ENCODE results near the gene NEK7.
"Not testable (repeated sequence)": the region's sequence is repeated elsewhere in the genome, so short reads cannot be mapped to it uniquely, and the experiment has no call there.

NEK7 gene

DNA sequence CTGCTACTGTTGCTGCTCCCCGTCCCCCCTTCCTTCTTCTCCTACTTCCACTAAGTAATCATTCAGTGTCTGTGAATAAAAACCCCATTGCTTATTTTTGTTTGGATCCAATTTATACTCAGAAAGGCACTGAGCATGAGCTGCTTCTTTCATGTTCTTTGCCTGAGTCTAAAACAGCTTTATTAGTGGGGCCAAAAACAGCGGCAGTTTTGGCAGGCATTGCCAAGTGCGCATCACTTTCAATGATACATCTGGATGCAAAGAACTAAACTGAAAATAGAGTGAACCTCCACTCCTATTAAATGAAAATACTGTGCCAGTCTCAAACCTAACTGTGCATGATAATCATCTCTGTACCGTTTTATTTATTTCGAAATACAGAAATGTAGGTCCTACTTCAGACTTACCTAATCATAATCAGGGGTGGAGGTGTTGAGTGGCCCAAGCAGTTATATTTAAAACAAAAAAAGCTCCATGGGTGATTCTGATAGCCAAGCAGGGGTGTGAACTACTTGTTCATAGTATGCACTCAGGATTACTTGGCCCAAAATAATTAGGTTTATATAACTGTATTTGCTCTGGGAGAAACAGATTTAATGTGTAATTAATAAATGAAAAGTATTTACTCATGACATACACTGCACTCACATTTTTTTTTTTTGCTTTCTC is 48.4 kb downstream of the NEK7 start:
- no peak for DNase-seq (ENCODE audit: low read depth in 2 of 2)

DNA sequence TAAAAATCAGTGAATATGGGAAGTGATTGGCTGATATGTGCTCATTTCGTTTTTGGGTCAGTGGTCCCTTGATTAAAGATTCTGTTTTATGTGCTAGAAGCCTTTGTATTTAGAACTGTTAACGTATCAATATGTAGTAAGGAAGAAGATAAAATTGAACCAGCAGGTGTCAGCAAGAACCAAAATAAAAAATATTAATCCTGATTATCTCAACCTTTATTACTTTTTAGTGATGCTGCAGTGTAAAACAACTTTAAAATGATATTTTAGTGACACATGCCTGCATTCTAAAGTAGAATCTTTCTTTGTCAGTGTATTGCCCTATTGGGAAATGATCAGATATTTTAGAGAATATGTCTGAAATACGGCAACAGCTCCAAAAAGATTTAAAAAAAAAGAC is 49.5 kb downstream of the NEK7 start:
- no peak for DNase-seq (ENCODE audit: low read depth in 2 of 2)

DNA sequence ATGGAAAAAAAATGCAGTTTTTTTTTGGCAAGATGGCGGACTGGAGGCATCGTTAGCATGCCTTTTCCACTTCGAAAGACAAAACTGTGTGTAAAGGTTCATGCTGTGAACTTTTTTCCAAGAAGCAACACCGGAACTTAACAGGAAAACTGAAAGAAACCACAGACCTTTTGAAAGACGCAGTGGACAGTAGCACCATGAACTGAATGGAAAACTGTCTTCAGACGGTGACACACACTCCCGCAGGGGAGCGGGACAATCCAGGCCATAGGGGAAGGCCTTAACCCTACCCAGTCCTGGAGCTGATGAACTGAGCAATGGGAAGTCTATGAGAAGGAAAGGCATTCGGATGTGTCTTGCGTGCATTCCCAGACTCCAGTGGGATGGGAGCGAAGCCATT is 54.9 kb downstream of the NEK7 start:
- no peak for DNase-seq (ENCODE audit: low read depth in 2 of 2)

DNA sequence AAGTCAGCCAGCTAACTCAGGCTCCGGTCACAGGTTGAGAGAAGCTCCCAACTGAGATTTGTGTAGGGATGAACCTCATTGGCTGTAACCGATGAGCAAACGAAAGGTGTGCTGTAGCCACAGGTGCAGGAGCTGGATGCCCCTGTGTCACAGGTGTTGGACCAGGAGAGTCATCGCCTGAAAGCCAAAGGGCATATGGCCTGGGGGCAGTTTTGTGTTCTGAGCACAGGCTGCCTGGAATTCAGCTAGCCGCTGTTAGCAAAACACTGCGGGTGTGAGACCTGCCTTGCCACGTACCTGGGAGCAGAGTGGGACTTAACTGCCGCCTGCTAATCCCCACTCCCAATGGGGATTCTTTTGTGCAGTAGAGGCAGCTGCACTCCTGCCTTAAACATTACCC is 55.3 kb downstream of the NEK7 start:
- DNase-seq (ENCODE audit: low read depth in 2 of 2), result no peak

DNA sequence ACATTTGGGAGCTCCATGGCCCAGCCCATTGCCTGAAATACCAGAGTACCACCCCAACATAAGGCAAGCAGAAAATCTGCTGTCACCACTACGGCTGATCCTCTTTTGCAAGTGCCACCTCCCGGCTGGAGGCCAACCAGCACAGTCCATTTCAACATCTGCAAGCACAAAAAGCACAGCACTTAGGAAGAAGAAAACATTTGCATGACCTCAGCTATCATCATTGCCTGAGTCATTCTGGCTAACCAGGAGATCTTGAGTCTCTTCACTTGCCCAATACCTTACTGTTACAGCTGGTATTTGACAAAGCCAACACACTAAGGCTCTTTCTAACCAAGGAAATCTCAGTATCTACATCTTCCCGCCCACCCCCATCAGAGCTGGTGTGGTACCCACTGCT is 55.9 kb downstream of the NEK7 start:
- DNase-seq (ENCODE audit: low read depth in 2 of 2), result no peak

DNA sequence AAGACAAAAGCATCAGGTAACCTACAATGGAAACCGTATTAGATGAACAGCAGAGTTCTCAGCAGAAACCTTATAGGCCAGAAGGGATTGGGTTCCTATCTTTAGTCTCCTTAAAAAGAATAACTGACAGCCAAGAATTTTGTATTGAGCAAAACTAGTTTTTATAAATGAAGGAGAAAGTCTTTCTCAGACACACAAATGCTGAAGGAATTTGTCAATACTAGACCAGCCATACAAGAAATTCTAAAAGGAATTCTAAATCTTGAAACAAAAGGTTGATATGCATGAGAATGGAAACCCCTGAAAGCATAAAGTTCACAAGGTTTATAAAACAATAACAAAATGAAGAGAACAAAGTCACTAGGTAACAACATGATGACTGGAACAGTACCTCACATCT is 58.1 kb downstream of the NEK7 start:
- no peak for DNase-seq (ENCODE audit: low read depth in 2 of 2)

DNA sequence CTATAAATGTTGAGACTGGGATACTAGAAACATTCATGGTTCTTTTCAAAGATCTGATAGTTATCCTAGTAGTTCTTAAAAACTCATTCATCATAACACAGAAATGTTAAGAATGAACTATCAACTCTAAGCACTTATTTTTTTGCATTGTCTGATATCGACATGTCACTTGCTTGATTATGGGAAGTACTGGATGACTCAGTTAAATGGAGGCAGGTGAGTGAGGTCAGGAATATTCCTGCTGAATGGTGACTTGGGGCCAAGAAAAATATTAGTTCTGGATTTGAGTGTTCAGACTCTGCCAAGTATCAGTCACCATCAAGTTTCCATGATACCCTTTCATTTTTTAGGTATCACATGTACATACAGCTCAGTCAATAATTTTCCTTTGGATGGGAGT is 63.6 kb downstream of the NEK7 start:
- DNase-seq (ENCODE audit: low read depth in 2 of 2), result no peak

DNA sequence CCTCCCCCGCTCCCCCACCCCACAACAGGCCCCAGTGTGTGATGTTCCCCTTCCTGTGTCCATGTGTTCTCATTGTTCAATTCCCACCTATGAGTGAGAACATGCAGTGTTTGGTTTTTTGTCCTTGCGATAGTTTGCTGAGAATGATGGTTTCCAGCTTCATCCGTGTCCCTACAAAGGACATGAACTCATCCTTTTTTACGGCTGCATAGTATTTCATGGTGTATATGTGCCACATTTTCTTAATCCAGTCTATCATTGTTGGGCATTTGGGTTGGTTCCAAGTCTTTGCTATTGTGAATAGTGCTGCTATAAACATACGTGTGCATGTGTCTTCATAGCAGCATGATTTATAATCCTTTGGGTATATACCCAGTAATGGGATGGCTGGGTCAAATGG is 70.2 kb downstream of the NEK7 start:
- DNase-seq (ENCODE audit: low read depth in 2 of 2), result not testable (repeated sequence)

DNA sequence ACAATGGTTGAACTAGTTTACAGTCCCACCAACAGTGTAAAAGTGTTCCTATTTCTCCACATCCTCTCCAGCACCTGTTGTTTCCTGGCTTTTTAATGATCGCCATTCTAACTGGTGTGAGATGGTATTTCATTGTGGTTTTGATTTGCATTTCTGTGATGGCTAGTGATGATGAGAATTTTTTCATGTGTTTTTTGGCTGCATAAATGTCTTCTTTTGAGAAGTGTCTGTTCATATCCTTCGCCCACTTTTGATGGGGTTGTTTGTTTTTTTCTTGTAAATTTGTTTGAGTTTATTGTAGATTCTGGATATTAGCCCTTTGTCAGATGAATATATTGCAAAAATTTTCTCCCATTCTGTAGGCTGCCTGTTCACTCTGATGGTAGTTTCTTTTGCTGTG is 70.7 kb downstream of the NEK7 start:
- not testable (repeated sequence) for DNase-seq (ENCODE audit: low read depth in 2 of 2)

DNA sequence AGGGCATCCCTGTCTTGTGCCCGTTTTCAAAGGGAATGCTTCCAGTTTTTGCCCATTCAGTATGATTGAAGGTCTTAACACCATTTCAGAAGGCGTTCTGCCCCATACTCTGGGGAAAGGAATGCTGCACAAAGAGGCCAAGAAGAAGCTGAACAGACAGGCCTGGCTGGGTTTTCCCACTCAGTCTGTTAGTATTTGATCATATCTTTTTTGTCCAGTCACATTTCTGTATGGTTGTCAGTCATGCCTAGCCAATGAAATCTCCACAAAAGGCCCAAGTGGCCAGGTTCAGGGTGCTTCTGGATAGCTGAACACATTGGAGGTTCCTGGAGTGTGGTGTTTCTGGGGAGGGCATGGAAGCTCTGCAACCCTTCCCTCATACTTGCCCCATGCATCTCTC is 72.1 kb downstream of the NEK7 start:
- no peak for DNase-seq (ENCODE audit: low read depth in 2 of 2)

DNA sequence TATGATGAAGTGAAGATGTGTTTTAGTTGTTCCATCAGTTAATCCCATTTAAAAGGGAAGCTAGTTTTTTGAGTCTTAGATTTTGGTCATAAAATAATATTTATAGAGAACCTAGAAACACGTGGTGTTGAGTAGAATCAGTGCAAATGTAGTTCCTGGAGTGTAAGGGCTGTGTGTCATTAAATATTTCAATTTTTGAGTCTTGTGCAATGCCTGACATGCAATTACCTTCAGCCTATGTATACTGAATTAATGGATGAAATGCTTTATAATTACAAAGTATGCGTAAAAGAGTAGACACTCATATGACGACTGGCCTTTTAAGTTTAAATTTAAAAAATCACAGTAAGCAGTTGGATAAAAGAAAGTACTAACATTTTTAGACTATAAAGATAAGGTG is 75.0 kb downstream of the NEK7 start:
- DNase-seq (ENCODE audit: low read depth in 2 of 2), result no peak

DNA sequence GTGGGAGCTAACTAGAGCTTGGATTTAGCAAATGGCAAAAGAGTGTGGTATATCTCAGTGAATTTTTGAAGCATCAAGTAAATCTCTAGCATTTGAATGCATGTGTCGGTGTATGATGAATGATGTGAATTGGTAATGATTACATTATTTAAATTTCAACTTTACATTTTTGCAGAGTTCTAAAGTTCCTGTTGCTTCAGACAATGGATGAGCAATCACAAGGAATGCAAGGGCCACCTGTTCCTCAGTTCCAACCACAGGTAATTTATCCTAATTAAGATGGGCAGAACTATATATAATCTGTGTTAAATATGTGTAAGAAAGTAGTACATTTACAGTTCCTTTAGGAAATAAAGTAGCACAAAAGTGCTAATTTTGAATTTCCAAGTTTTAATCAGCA is 75.6 kb downstream of the NEK7 start:
- DNase-seq (ENCODE audit: low read depth in 2 of 2), result no peak

DNA sequence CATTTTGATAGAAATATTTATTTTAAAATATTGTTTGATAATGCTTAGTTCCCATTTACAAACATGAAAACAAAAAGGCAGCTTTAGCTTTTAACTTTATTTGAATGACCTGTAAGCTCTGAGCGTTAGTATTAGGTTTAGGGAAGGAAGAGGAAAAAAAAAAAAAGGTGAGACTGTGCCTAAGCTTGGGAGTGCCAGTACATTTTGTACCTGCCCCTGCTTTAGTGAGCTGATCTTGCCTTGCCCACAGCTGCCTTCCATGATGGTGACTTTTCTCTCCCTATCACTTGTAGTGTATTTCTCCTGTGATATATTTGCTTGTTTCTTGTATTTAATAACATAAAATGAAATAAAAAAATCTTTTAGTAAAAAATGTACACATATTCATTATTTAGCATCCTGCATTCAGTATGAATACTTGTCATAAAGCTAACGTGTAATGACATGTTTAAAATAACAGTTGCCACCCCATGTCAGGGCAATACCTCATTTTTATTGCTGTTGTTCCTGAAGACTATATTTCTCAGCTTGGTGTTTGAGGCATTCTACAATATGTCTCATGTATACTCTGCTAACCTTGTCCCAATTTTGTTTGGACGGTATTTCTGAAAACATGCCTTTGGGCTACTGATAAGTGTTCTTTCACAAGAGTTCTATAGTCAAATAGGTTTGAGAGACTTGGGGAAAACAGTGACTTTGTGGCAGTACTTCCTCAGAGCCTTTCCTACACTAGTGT is 76.3 kb downstream of the NEK7 start:
- no peak for DNase-seq (ENCODE audit: low read depth in 2 of 2)

DNA sequence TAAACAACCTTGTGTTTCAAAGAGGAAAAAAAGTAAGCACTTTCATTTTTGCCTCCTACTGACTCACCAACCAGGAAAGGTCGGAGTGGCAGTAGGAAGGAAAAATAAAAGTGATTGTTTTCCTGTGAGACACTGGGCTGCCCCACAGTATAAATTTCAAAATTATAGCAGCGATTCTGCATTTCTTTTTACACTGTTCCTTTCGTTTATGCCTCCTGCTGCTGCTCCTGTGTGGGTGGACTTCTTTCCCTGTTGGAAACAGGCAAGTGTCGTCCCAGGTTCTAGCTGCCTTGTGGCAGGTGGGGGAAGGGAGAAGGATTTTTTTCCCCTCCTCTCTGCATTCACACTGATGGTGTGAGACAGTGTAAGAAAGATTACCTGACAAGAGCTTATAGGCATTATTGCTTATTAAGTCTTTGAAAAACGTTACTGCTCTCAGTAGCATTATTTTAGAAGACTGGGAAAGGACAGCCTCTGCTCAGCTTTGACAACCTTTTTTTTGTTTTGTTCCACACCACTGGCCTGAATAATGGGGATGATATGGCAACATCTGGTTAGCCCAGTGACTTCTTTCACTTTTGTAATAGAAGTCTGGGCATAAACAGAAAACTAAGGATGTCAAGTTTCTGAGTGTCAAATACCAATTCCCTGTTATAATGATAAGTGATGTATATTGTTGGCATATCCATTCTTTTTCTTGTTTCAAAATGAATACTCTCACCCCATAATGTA is 77.9 kb downstream of the NEK7 start:
- DNase-seq (ENCODE audit: low read depth in 2 of 2), result no peak

DNA sequence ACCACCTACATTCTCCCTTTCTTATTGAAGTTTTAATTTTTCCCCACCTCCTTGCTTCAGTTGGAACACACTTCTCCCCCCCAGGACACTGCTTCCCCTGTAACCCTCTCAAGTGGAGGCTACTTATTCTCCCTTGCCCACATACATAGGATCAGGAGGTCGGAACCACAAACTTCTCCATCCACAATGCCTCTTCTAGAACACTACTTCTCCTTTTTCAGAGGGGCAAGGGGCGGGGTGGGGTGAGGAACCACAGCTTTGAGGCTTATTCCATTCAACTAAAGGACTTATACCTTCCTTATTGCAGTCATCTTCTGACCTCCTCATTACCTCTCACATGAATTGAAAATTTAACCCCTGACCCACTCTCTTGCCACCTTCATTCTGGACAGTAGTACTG is 81.3 kb downstream of the NEK7 start:
- no peak for DNase-seq (ENCODE audit: low read depth in 2 of 2)

DNA sequence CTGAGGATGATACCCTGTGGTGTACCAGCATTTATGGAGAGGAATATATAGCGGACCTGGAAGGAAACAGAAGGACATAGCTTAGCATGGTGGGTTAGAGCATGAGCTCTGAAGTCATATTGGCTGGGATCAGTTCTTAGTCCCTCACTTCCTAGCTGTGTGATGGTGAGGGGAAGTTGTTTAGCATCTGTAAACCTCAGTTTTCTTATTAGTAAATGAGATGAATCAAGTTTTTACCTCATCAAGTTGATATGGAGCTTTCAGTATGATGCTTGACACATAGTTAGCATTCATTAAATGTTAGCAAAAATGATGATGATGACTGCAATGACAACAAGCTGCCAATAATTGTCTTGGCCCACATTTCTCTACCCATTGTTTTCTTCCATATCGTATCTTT is 84.8 kb downstream of the NEK7 start:
- no peak for DNase-seq (ENCODE audit: low read depth in 2 of 2)

DNA sequence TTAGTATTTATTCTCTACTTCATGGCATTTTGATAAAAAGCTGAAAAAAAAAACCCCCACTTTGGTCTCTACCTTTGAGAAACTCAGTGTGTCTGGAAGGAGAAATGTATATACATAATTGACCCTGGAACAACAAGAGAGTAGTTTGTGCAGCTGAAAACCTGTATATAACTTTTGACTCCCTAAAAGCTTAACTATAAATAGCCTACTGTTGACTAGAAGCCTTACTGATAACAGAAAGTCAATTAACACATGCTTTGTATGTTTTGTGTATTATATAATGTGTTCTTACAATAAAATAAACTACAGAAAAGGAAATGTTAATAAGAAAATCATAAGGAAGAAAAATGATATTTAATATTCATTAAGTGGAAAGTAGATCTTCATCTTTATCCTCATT is 88.0 kb downstream of the NEK7 start:
- no peak for DNase-seq (ENCODE audit: low read depth in 2 of 2)

DNA sequence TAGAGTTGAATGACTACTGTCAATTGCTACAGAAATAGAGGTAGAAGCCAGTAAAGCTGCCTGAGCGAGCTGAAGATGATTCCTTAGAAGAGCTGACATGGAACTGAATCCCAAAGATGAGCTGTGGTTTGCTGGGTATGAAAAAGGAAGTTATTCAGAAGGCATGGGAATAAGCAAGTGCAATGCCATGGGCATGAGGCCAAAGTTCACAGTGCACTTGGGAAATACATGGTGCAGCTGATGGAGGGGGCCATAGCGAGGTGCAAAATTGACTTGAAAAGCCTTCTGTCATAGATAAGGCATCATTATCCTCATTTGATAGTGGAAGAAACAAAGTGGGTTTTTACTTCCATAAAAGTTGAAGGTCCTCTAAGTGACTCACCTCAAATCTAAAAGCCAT is 88.6 kb downstream of the NEK7 start:
- DNase-seq (ENCODE audit: low read depth in 2 of 2), result no peak

DNA sequence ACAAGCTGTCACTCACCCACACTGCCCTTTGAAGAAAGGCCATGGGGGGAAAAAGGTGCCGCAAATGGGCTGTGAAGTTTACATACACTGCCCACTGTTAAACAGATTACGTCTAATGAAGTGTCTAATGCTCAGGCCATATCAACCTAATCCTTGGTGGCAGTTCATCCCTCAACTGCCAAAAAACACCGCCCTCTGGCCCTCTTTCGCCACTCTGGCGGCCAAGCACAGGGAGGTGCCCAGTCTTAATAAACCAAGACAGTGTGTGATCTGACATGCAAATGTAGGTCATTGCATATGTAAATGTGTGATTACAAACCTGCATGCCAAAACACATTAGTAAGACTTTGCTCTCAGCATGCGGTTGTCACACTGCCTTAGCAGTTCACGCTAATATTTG is 89.5 kb downstream of the NEK7 start:
- no peak for DNase-seq (ENCODE audit: low read depth in 2 of 2)

DNA sequence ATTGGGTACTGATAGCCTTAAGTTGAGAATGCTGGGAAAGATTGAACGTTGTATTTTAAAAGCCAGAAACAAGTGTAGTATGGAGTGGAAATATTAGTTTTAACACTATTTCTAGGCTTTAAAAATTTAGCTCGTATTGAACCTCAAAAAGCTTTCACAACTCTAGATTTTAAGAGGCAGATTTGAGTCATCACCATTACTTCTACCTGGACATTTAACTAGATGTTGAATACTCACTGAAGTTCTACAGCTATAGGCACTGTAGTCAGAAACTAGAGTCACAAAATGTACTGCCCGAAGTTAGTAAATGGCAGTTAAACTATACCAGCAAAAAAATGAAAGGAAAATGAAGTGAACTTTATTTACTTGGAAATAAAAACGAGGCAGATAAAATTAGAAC is 96.5 kb downstream of the NEK7 start:
- no peak for DNase-seq (ENCODE audit: low read depth in 2 of 2)

DNA sequence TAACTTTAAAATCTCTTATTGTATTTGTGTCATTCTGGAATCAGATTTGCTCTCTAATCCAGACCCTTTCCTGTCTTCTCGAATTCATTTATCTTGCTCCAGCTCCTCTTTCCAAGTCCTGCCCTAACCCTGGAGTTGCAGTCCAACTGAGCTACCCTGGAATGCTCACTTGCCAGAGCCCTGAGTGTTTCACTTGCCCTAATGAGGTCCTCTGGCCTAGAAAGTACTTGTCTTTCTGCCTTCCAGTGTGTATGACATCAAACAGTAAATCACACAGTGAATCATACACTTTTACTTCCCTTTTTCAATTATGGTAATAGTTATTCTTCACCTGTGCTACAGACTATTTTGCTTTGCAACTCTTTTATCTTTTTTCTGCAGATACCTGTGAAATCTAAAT is 96.9 kb downstream of the NEK7 start:
- DNase-seq (ENCODE audit: low read depth in 2 of 2), result no peak

DNA sequence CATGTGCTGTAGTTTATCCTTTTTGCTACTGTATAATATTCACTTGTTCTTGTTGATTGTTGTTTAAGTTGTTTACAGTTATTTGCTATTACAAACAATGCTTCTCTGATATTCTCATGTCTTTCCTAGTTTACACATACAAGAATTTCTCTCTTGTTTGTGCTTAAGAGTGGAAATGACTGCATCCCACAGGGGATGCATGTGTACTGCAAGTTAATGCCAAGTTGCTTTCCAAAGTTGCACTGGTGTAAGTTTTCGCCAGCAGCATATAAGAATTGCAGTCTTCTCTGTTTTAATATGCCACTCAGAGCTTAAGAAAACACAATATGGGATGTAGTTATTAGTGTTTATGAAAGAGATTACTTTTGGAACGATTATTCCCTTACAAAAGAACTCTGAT is 97.7 kb downstream of the NEK7 start:
- DNase-seq (ENCODE audit: low read depth in 2 of 2), result no peak

DNA sequence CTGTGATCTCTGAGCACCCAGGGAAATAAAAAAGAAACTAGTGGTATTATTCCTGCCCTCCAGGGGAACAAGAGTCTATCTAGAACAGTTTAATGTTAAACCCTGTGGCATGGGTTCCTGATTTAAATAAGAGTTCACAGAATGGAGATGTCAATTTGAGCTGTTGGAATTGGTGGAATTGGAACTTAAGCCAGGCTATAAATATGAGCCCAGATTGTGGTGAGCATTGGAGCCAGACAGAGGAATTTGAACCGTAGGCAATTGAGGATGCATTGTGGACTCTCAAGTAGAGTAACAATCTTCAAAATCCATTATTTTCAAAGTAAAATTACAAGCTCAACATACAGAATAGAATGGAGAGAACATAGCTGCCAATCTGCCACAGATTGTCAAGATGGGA is 98.2 kb downstream of the NEK7 start:
- no peak for DNase-seq (ENCODE audit: low read depth in 2 of 2)
